Embryonic facial prominence (tissue), 1 donor: ENCODE measurements around the gene AP3S1.
"Not testable (repeated sequence)": the region's sequence is repeated elsewhere in the genome, so short reads cannot be mapped to it uniquely, and the experiment has no call there.

Experiments
- DNase-seq: peaks from one replicate; pipeline ENCODE4 v3.0.0-alpha.2; 2016; ENCODE audit errors: extremely low spot score

AP3S1 gene

GRCh38 chr5:115872447-115872846 is 30.7 kb downstream of the AP3S1 start:
- no peak for DNase-seq

- DNase-seq = no peak
These were observed 31.7 kb downstream of the AP3S1 start for GRCh38 chr5:115873392-115873791.

GRCh38 chr5:115875447-115875846 is 33.7 kb downstream of the AP3S1 start:
- DNase-seq = no peak

DNA sequence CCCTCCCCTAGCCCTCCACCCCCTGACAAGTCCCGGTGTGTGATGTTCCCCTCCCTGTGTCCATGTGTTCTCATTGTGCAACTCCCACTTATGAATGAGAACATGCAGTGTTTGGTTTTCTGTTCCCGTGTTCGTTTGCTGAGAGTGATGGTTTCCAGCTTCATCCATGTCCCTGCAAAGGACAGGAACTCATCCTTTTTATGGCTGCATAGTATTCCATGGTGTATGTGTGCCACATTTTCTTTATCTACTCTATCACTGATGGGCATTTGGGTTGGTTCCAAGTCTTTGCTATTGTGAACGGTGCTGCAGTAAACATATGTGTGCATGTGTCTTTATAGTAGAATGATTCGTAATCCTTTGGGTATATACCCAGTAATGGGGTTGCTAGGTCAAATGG is 35.6 kb downstream of the AP3S1 start:
- not testable (repeated sequence) for DNase-seq

- not testable (repeated sequence) for DNase-seq
These were observed 40.7 kb downstream of the AP3S1 start for GRCh38 chr5:115882434-115882833.

DNA sequence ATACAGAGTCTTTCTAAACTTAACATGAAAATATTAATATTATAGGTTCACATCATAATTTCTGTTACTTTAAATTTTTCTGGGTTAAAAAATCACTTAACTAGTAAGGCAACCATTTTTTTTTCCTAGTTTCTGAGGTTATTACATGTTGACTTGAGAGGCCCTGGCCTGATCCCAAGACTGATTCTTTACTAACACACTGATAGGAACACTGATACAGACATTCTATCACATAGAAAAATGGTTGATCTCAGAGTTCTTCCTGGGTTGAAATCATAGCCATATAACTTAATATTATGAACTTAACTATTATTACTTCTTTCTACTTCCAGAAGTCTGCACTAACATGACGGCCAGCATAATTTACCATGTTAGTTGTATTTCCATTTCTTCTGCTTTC is 43.0 kb downstream of the AP3S1 start:
- DNase-seq = no peak

DNA sequence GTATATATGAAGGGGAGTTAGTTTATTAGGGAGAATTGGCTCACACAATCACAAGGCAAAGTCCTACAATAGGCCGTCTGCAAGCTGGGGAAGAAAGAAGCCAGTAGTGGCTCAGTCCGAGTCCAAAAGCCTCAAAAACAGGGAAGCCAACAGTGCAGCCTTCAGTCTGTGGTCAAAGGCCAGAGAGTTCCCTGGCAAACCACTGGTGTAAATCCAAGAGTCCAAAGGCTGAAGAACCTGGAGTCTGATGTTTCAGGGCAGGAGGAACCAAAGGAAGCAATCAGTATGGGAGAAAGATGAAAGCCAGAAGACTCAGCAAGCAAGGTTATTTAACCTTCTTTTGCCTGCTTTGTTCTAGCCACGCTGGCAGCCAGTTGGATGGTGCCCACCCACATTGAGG is 43.5 kb downstream of the AP3S1 start:
- not testable (repeated sequence) for DNase-seq

DNA sequence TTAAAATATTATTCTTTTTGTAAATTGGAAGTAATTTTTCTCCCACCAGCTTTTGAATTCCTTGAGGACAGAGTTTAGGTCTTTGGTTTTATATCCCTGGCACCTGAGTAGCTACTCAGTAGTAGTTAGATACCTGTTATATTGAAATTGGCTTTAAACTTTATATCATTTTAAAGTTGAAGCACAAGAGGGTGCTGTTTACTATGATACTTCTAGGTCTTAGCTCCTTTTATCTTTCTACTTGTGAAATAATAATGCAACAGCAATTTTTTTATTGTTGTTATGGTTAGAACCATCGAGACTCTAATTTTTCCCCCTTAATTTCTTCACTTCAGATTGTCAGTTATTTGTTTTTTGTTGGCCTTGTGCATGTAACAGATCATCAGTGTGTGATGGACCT is 46.3 kb downstream of the AP3S1 start:
- DNase-seq = peak; percentile 13

DNA sequence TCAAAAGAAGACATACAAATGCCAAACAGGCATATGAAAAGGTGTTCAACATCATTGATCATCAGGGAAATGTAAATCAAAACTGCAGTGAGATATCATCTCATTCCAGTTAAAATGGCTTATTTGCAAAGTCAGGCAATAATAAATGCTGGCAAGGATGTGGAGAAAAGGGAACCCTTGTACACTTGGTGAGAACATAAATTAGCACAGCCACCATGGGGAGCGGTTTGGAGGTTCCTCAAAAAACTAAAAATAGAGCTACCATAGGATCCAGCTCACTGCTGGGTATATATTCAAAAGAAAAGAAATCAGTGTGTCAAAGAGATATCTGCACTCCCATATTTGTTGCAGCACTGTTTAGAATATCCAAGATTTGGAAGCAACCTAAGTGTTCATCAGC is 50.3 kb downstream of the AP3S1 start:
- DNase-seq = no peak

DNA sequence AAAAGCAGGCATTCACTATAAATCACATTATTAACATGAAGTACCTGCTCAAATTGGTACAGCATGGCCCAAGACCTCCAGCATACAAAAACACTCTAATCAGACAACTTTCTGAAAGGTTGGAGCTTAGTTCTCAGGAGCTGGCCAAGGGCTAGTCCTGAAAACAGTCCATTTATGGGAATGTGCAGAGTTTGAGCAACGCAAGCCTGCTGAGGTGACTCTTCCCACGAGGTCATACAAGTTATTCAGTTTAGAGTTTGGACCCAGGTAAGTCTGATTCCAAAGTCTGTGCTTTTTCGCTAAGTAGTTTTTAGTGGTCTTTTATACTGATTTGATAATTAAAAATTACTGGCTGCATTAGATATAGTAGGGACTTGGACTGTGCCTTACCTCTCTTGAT is 52.6 kb downstream of the AP3S1 start:
- DNase-seq = no peak

GRCh38 chr5:115895821-115896220 is 54.1 kb downstream of the AP3S1 start:
- DNase-seq = no peak

GRCh38 chr5:115898656-115899055 is 56.9 kb downstream of the AP3S1 start:
- DNase-seq = no peak

- no peak for DNase-seq
These were observed 65.4 kb downstream of the AP3S1 start for GRCh38 chr5:115907177-115907576.

GRCh38 chr5:115913623-115914400 is 72.1 kb downstream of the AP3S1 start:
- not testable (repeated sequence) for DNase-seq

DNA sequence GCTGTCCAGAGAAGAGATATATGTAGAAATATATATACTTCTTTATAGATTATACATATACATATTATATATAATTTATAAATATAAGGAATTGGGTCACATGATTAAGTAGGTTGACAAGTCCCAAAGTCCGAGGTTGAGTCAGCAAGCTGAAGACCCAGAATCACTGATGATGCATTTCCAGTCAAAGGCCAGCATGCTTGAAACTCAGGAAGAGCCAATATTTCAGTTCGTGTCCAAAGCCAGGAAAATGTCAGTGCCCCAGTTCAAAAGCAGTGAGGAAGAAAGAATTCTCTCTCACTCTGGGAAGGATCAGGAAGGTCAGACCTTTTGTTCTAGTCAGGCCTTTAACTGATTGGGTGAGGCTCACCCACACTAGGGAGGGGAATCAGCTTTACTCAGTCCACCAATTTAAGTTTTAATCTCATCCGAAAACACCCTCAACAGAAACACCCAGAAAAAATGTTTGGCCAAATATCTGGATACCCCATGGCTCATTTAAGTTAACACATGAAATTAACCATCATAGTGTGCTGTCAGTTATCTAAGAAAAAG is 78.5 kb downstream of the AP3S1 start:
- DNase-seq = no peak

DNA sequence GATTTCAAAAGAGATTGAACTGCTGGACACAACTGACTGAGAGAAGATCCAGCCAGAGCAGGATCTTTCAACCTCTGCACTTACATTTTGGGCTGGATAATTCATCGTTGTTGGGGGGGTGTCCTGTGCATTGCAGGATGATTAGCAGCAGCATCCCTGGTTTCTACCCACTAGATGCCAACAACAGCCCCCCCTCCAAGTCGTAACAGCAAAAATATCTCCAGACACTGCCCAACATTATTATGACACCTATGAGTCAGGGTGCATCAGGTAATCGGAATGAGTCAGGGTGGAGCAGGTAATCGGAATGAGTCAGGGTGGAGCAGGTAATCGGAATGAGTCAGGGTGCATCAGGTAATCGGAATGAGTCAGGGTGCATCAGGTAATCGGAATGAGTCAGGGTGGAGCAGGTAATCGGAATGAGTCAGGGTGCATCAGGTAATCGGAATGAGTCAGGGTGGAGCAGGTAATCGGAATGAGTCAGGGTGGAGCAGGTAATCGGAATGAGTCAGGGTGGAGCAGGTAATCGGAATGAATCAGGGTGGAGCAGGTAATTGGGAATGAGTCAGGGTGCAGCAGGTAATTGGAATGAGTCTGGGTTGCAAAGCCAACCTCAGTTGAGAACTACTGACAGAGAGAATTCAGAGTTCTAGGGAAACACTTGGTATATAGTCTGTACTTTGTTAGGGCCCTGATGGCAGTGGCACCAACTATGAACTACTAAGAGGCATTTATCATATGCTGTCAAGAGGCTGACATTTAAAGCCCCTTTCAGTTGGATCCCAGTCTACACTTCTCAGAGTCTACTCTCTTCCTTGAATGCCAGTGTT is 87.1 kb downstream of the AP3S1 start:
- not testable (repeated sequence) for DNase-seq

GRCh38 chr5:115930171-115930570 is 88.4 kb downstream of the AP3S1 start:
- DNase-seq = not testable (repeated sequence)

GRCh38 chr5:115930630-115931337 is 89.0 kb downstream of the AP3S1 start:
- no peak for DNase-seq

DNA sequence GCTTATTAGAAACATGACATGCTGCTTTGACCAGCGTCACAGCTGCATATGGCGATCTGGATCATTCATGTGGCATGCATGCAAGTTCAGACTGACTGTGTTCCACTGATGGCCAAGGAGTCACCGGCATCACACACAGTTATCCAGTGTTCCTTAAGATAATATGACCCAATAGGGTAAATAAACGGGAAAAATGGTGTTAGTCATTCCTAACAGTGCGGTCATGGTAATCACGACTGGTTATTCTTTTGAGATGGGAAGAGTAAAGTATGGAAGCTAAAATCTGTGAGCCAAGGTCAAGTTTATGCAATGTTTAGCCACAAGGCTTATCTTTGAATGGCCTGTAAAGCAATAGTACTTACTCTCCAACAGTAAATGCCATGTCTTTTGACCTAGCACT is 91.3 kb downstream of the AP3S1 start:
- no peak for DNase-seq

GRCh38 chr5:115934388-115934974 is 92.7 kb downstream of the AP3S1 start:
- DNase-seq = no peak

DNA sequence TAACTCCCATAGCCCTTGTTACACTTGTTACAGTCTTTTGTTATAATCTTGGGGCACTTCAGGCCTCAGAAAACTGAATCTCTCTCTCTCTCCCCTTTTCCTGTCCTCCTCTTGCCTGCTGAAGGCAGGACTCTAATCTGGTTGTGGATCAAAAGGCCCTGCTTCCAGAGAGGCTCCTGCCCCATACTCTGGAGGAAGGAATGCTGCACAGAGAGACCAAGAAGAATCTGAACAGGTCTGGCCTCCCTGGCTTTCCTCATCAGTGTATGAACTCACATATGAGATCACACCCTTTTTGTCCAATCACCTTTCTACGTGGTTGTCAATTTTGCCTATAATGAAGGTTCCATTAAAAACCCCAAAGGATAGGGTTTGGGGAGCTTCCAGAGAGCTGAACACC is 94.3 kb downstream of the AP3S1 start:
- DNase-seq = no peak

GRCh38 chr5:115939059-115939458 is 97.3 kb downstream of the AP3S1 start:
- DNase-seq = no peak
